ENCODE data around the gene GAB1. TPM values are rescaled to one million over a fixed set of nuclear protein-coding genes. Genes with fewer than 3 reads are reported as not detected.

GAB1 gene
- total and polyA plus RNA-seq, 9 donors, result 10.7 to 50.3 (median 32.4) TPM

DNA sequence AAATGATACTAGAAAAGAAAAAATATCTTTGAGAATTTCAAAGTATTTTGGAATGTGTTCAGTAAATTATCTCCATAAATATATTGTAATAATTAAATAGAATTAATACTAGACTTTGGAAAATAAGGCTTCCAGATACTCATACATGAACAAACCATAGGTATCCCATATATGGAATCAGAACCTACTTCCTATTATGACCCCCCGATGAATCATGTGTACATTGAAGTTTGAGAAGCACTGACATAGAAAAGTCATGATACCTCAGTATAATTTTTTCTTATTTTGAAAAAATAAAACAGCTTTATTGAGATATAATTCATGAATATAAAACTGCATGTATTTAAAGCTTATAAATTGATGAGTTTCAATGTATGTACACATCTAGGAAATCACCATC lies 149.6 kb downstream of the GAB1 start:
- 91 to 94% (median 93%) methylated on average over 1 of the region's 1 CpG for WGBS, 3 donors
- Histone ChIP-seq H3K27ac (no peak overlapping the region), H3K27me3 (no peaks in the 10 kb centered on the region), H3K4me1 (ENCODE audit: insufficient read depth) (no peaks in the 10 kb centered on the region), H3K4me3 (no peak overlapping the region), H3K9me3 (no peaks in the 10 kb centered on the region), H3K36me3 (no peaks in the 10 kb centered on the region)
- DNase-seq, result no peak
- intact Hi-C loops (cut with DNase I), result loop anchor here (5.0 to 10.0 kb wide), 4 partner anchors 142 to 292 kb away; no protein-coding TSS in a partner anchor
- no peak for TF ChIP-seq POLR2A (IDR thresholded peaks at IDR 0.05)
- TF ChIP-seq, protein P1, sequence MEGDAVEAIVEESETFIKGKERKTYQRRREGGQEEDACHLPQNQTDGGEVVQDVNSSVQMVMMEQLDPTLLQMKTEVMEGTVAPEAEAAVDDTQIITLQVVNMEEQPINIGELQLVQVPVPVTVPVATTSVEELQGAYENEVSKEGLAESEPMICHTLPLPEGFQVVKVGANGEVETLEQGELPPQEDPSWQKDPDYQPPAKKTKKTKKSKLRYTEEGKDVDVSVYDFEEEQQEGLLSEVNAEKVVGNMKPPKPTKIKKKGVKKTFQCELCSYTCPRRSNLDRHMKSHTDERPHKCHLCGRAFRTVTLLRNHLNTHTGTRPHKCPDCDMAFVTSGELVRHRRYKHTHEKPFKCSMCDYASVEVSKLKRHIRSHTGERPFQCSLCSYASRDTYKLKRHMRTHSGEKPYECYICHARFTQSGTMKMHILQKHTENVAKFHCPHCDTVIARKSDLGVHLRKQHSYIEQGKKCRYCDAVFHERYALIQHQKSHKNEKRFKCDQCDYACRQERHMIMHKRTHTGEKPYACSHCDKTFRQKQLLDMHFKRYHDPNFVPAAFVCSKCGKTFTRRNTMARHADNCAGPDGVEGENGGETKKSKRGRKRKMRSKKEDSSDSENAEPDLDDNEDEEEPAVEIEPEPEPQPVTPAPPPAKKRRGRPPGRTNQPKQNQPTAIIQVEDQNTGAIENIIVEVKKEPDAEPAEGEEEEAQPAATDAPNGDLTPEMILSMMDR (IDR thresholded peaks at IDR 0.05), result no peak
- TF ChIP-seq EP300 (IDR thresholded peaks at IDR 0.05), result no peak

DNA sequence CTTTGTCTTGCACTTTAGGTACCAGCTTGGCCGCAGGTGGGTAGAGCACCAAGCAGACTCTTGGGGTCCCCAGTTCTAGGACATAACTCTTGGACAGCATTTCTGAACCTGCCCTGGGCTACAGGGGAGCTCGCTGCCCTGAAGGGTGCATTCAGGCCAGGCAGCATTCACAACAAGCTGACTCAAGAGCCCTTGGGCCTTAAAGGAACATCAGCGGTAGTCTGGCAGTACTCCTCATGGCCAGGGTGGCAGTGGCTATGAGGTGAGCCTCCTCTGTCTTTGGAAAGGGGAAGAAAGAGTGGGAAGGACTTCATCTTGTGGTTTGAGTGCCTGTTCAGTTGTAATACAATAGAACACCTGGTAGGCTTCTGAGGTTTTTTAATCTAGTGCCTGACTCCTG lies 152.0 kb downstream of the GAB1 start:
- Histone ChIP-seq H3K27ac (no peak overlapping the region), H3K36me3 (no peaks in the 10 kb centered on the region), H3K9me3 (no peaks in the 10 kb centered on the region), H3K4me3 (no peak overlapping the region), H3K4me1 (ENCODE audit: insufficient read depth) (no peaks in the 10 kb centered on the region), H3K27me3 (no peaks in the 10 kb centered on the region)
- intact Hi-C loops (cut with DNase I), result loop anchor here (5.0 to 10.0 kb wide), 4 partner anchors 144 to 294 kb away; no protein-coding TSS in a partner anchor
- no peak for DNase-seq
- TF ChIP-seq EP300 (IDR thresholded peaks at IDR 0.05) (no peak), POLR2A (IDR thresholded peaks at IDR 0.05) (no peak)
- TF ChIP-seq, protein P1 (IDR thresholded peaks at IDR 0.05), result no peak
- WGBS, 3 donors, result 98 to 100% (median 100%) methylated on average over 3 of the region's 3 CpGs

DNA sequence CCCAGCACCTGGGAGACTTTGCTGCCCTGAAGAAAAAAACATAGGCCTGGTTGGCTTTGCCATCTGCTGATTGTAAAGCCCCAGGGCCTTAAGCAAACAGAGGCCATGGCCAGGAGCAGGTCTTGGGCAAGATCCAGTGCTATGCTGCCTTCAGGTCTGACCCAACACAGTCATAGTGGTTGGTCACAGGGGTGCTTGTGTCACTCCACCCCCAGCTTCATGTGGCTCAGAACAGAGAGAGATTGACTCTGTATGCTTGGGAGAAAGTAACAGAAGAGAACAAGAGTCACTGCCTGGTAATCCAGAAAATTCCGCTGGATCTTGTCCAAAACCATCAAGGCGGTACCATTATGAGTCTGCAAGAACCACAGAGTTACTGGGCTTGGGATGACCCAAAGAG lies 152.4 kb downstream of the GAB1 start:
- H3K36me3 ChIP-seq, result no peaks in the 10 kb centered on the region
- DNase-seq, result no peak
- H3K4me1 ChIP-seq (ENCODE audit: insufficient read depth), result no peaks in the 10 kb centered on the region
- H3K9me3 ChIP-seq, result no peaks in the 10 kb centered on the region
- no peak overlapping the region for H3K27ac ChIP-seq
- TF ChIP-seq POLR2A (IDR thresholded peaks at IDR 0.05) (no peak), EP300 (IDR thresholded peaks at IDR 0.05) (no peak)
- TF ChIP-seq, protein P1 (IDR thresholded peaks at IDR 0.05), result no peak
- H3K4me3 ChIP-seq, result no peak overlapping the region
- intact Hi-C loops (cut with DNase I), result loop anchor here (5.0 to 10.0 kb wide), 4 partner anchors 144 to 294 kb away; no protein-coding TSS in a partner anchor
- 91 to 100% (median 97%) methylated on average over 2 of the region's 2 CpGs for WGBS, 3 donors
- H3K27me3 ChIP-seq, result no peaks in the 10 kb centered on the region

DNA sequence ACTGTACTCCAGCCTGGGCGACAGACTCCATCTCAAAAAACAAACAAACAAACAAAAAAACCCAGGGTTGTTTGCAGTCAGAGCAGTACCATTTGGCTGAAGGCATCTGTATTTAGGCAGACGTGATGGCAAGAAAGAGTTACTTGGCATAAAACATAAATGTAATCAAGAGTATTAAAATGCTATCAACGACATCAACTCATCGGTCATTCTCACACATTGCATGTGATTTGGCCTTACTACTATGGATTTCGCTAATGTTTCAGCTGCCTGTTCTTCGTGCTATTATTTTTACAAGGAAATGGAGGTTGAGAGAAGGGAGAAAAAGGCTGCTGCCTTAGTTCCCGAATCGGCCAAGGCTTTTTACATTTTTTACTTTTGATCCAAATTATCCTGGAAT lies 161.3 kb downstream of the GAB1 start:
- Histone ChIP-seq H3K36me3 (no peaks in the 10 kb centered on the region), H3K9me3 (no peaks in the 10 kb centered on the region), H3K4me3 (no peak overlapping the region), H3K27me3 (no peaks in the 10 kb centered on the region), H3K27ac (no peak overlapping the region), H3K4me1 (ENCODE audit: insufficient read depth) (no peaks in the 10 kb centered on the region)
- no peak for DNase-seq
- intact Hi-C loops (cut with DNase I), result no loop called here
- TF ChIP-seq EP300 (IDR thresholded peaks at IDR 0.05) (no peak), POLR2A (IDR thresholded peaks at IDR 0.05) (no peak)
- WGBS, 3 donors, result 78 to 83% (median 81%) methylated on average over 8 of the region's 8 CpGs

DNA sequence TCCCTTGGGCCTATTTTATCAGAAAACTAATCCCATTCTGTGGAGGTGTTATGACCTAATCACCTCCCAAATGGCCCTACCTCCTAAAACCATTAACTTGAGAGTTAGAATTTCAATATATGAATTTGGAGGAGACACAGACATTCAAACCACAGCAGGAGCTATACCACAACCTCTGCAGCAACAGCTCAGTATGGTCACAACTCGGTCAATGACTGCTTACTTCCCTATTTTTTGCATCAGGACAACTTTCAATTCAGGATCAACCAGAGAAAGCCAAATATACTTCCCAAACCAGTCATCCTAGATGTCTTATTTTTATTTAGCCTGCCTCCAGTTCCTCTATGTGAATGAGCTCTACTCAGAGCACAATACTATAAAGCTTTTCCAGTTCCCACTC lies 165.6 kb downstream of the GAB1 start:
- DNase-seq, result no peak
- intact Hi-C loops (cut with DNase I), result no loop called here
- no peak for TF ChIP-seq POLR2A (IDR thresholded peaks at IDR 0.05)
- no peak for TF ChIP-seq EP300 (IDR thresholded peaks at IDR 0.05)
- TF ChIP-seq, protein P1 (IDR thresholded peaks at IDR 0.05), result no peak
- H3K4me3 ChIP-seq, result no peak overlapping the region
- no peaks in the 10 kb centered on the region for H3K27me3 ChIP-seq
- H3K9me3 ChIP-seq, result no peaks in the 10 kb centered on the region
- WGBS, 3 donors, result 95 to 100% (median 96%) methylated on average over 1 of the region's 1 CpG
- no peaks in the 10 kb centered on the region for H3K4me1 ChIP-seq (ENCODE audit: insufficient read depth)
- H3K27ac ChIP-seq, result no peak overlapping the region
- no peaks in the 10 kb centered on the region for H3K36me3 ChIP-seq

All from ovary (tissue), 9 donors.